ENCODE data around the gene ING5.

DNA sequence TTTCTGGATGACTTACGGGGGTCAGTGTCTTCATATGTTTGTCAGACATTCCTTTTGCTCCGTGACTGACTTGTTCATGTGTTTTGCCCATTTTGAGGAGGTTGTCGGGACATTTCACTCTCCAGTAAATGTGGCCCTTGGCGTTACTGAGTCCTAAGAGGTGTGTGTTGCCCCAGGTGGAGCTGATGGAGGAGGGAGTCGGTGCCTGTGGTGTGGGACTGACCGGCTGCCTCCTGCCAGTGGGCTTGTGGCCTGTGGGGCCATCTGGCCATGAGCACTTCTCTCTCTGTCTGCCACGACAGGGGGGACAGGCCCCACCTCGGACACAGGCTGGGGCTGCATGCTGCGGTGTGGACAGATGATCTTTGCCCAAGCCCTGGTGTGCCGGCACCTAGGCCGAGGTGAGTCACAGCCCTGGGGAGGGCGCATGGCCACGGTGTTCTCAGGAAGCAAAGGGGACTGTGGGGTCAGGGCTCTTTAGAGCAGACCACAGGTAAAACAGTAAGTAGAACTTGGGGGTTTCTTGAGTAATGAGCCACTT is 48.6 kb upstream of the ING5 start:
- no peak for TF ChIP-seq POLR2A (IDR thresholded peaks at IDR 0.05)
- TF ChIP-seq, protein P1, sequence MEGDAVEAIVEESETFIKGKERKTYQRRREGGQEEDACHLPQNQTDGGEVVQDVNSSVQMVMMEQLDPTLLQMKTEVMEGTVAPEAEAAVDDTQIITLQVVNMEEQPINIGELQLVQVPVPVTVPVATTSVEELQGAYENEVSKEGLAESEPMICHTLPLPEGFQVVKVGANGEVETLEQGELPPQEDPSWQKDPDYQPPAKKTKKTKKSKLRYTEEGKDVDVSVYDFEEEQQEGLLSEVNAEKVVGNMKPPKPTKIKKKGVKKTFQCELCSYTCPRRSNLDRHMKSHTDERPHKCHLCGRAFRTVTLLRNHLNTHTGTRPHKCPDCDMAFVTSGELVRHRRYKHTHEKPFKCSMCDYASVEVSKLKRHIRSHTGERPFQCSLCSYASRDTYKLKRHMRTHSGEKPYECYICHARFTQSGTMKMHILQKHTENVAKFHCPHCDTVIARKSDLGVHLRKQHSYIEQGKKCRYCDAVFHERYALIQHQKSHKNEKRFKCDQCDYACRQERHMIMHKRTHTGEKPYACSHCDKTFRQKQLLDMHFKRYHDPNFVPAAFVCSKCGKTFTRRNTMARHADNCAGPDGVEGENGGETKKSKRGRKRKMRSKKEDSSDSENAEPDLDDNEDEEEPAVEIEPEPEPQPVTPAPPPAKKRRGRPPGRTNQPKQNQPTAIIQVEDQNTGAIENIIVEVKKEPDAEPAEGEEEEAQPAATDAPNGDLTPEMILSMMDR (IDR thresholded peaks at IDR 0.05), result no peak
